Erythroblast (primary cell): ENCODE data around the gene ASPHD2.

Experiments used
- GATA1 ChIP-seq: IDR thresholded peaks from 2 replicates; pipeline ENCODE4 v1.6.1; 2011; ENCODE audit warnings: low read depth, mild to moderate bottlenecking, control low read depth, low read length, moderate library complexity
- POLR2A ChIP-seq: IDR thresholded peaks from 2 replicates; pipeline ENCODE4 v1.6.1; 2011; ENCODE audit warnings: mild to moderate bottlenecking, low read length

DNA sequence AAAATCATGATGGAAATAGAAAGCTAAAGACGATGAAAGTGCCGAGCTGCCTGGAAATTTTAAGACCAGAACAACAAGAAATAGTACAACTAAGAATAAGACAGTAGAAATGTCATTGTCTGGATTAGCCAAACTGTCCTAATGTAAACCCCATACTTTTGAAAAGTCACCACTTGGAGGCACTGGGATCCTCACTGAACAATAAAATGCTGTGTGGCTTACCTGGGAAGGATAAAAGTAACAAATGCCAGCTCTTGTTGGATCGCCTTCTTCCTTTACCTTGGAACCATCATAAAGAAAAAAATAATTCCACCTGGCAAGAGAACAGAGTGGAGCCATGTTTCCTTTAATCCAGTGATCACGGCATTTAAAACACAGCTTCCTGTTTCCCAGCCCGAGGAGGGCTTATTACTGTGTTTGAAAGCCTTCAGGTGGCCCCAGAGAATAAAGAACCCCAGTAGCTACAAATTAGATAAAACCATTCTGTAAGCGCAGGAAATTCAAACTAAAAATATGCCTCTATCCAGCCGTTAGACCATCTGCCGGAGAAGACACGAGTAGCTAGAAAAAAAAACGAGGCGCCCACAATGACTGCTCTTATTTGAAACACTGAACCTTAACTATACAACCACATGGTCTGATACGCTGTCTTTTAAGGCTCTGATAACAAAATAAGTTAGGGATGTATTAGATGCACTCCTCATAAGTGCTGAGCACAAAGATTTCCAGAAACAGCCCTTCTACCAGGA is 50.2 kb downstream of the ASPHD2 start:
- no peak for TF ChIP-seq POLR2A
- no peak for TF ChIP-seq GATA1
